Endothelial cell of umbilical vein (primary cell): Measurements from ENCODE around the gene MRPL50. TPM values are rescaled to one million over a fixed set of nuclear protein-coding genes. Genes with fewer than 3 reads are reported as not detected.

Source experiments
- BruUV-seq: library from RNA; stranded (reverse); fragments of 400-500 nt; replicated peaks from 2 replicates; lab custom pipeline; 2021; lab: Mats Ljungman, UMichigan
- CTCF ChIA-PET: fragments of 300-600, 350-600 bp; sonication (Branson Sonifier 250); formaldehyde crosslinking; loops from one replicate; lab custom pipeline; 2021; ENCODE audit warnings: antibody characterized with exemption, inconsistent platforms; lab: Charles Lee
- POLR2A ChIA-PET: fragments of 300-600, 350-600 bp; sonication (Branson Sonifier 250); formaldehyde crosslinking; loops from one replicate; lab custom pipeline; 2021; ENCODE audit warnings: antibody characterized with exemption, inconsistent platforms; lab: Charles Lee
- DNase-seq: peaks from one replicate; pipeline ENCODE4 v3.0.0-alpha.2; 2011; ENCODE audit warnings: low read depth, low spot score
- FAIRE-seq: peaks from 2 replicates; lab custom pipeline; 2011; peaks lifted over from hg19 to GRCh38; lab: Jason Lieb, UNC
- H2AFZ ChIP-seq: 2 replicates; pipeline ENCODE4 v1.6.0; 2012; ENCODE audit warnings: low read depth, low read length, control low read depth, inconsistent platforms
- H3K27ac ChIP-seq: 2 replicates; pipeline ENCODE4 v1.5.1; 2011; ENCODE audit warnings: low read depth, mild to moderate bottlenecking, control low read depth, low read length, moderate library complexity; ENCODE audit not compliant: insufficient read depth
- H3K27me3 ChIP-seq, 2 experiments: 2 replicates each; pipeline versions ENCODE4 v1.6.0 to v1.6.1; 2011; ENCODE audit warnings: low read length in 2 of 2, mixed read lengths in 1 of 2; ENCODE audit not compliant: control insufficient read depth in 2 of 2, insufficient read depth in 2 of 2
- H3K36me3 ChIP-seq, 2 experiments: 2 replicates in 1 of 2; 3 replicates in 1 of 2; pipeline ENCODE4 v1.5.1; 2011; ENCODE audit warnings: low read length in 2 of 2, mild to moderate bottlenecking in 1 of 2, moderate library complexity in 1 of 2; ENCODE audit not compliant: control insufficient read depth in 2 of 2, insufficient read depth in 2 of 2; ENCODE audit errors: extremely low read depth in 1 of 2
- H3K4me1 ChIP-seq: 3 replicates; pipeline ENCODE4 v1.5.1; 2011; ENCODE audit warnings: mild to moderate bottlenecking, low read length; ENCODE audit not compliant: control insufficient read depth, insufficient read depth; ENCODE audit errors: extremely low read depth
- H3K4me2 ChIP-seq: 2 replicates; pipeline ENCODE4 v1.6.1; 2011; ENCODE audit warnings: low read length, control low read depth, mixed read lengths; ENCODE audit not compliant: insufficient read depth
- H3K4me3 ChIP-seq, 3 experiments: fragments of 200-600 bp in 1 of 3; sonication (generic), shearing (Covaris generic) in 1 of 3; replicated peaks in 1 of 3; 2 replicates each; pipeline ENCODE4 v1.5.1; 2011 to 2016; ENCODE audit warnings: control low read depth in 3 of 3, low read length in 3 of 3, mild to moderate bottlenecking in 2 of 3, inconsistent platforms in 1 of 3, low read depth in 1 of 3, moderate library complexity in 1 of 3; ENCODE audit not compliant: insufficient read depth in 1 of 3
- H3K79me2 ChIP-seq: 2 replicates; pipeline ENCODE4 v1.6.0; 2012; ENCODE audit warnings: low read length, inconsistent platforms; ENCODE audit not compliant: control insufficient read depth, insufficient read depth
- H3K9ac ChIP-seq: replicated peaks from 2 replicates; pipeline ENCODE3; 2011; ENCODE audit warnings: low read length, control low read depth; ENCODE audit not compliant: insufficient read depth; ENCODE audit errors: extremely low read depth
- H3K9me1 ChIP-seq: replicated peaks from 3 replicates; pipeline ENCODE4 v1.6.0; 2011; ENCODE audit warnings: mild to moderate bottlenecking, low read length; ENCODE audit not compliant: control insufficient read depth, insufficient read depth; ENCODE audit errors: extremely low read depth
- H3K9me3 ChIP-seq: replicated peaks from 2 replicates; pipeline ENCODE4 v1.5.1; 2012; ENCODE audit warnings: low read length, inconsistent platforms; ENCODE audit not compliant: control insufficient read depth, insufficient read depth
- H4K20me1 ChIP-seq: replicated peaks from 2 replicates; pipeline ENCODE3; 2011; ENCODE audit warnings: mild to moderate bottlenecking, low read length; ENCODE audit not compliant: control insufficient read depth, insufficient read depth; ENCODE audit errors: extremely low read depth
- CTCF ChIP-seq, 2 donors: IDR thresholded peaks; 1 replicate in 1 of 2; 2 replicates in 1 of 2; pipeline ENCODE4 v1.5.1; 2011; ENCODE audit warnings: low read length in 2 of 2, mild to moderate bottlenecking in 2 of 2, moderate library complexity in 2 of 2, control low read depth in 1 of 2, inconsistent platforms in 1 of 2, low read depth in 1 of 2; ENCODE audit not compliant: insufficient read depth in 1 of 2; ENCODE audit errors: extremely low read depth in 1 of 2
- EZH2 ChIP-seq: IDR thresholded peaks from 2 replicates; pipeline ENCODE4 v1.6.1; 2012; ENCODE audit warnings: borderline replicate concordance, low read depth, mild to moderate bottlenecking, moderate library complexity, low read length, inconsistent platforms; ENCODE audit not compliant: severe bottlenecking
- FOS ChIP-seq: IDR thresholded peaks from 2 replicates; pipeline ENCODE4 v1.6.1; 2011; ENCODE audit warnings: mild to moderate bottlenecking, low read length, moderate library complexity, borderline replicate concordance; ENCODE audit not compliant: insufficient read depth
- GATA2 ChIP-seq: IDR thresholded peaks from 2 replicates; pipeline ENCODE4 v1.7.0; 2011; ENCODE audit warnings: low read depth, mild to moderate bottlenecking, moderate library complexity, mixed read lengths, low read length; ENCODE audit not compliant: insufficient read length, insufficient read depth
- JUN ChIP-seq: IDR thresholded peaks from 2 replicates; pipeline ENCODE4 v1.6.1; 2011; ENCODE audit warnings: borderline replicate concordance, low read depth; ENCODE audit not compliant: insufficient read length, insufficient read depth
- MAX ChIP-seq: IDR thresholded peaks from 2 replicates; pipeline ENCODE4 v1.6.1; 2011; ENCODE audit not compliant: insufficient read depth, insufficient read length
- MYC ChIP-seq: IDR thresholded peaks from one replicate; pipeline ENCODE4 v1.6.1; 2011; ENCODE audit warnings: mild to moderate bottlenecking, low read depth, low read length
- POLR2A ChIP-seq: IDR thresholded peaks from 2 replicates; pipeline ENCODE4 v1.6.1; 2012; ENCODE audit warnings: low read depth, mild to moderate bottlenecking, control low read depth, low read length
- POLR2AphosphoS5 ChIP-seq: IDR thresholded peaks from 2 replicates; pipeline ENCODE4 v1.6.1; 2012; ENCODE audit warnings: low read depth, mild to moderate bottlenecking, control low read depth, low read length, moderate library complexity; ENCODE audit not compliant: insufficient read depth
- dilution Hi-C: fragments of 300-500 bp; cut with MboI; formaldehyde crosslinking; loops from one replicate; pipeline ENCODE4 v1.15.0; 2019; ENCODE audit warnings: low sequenced_read_pairs; ENCODE audit not compliant: extremely low pct_ligation_motif_present
- intact Hi-C: fragments of 100-400 bp; cut with micrococcal nuclease; formaldehyde crosslinking; loops from one replicate; pipeline ENCODE4 v1.10.0; 2022
- polyA plus RNA-seq, 4 experiments: library from polyadenylated mRNA; depleted of rRNA in 3 of 4; stranded (reverse) in 3 of 4; unstranded in 1 of 4; fragments of >200 nt; gene quantifications; 2 replicates each; pipeline versions ENCODE4 v1.2.1 to v1.2.3, GENCODE V29; 2011 to 2012; ENCODE audit warnings: missing spikeins in 1 of 4
- total RNA-seq: library from RNA; stranded (reverse); gene quantifications from 2 replicates; pipeline ENCODE4 v1.2.3, GENCODE V29; 2021

MRPL50 gene
- total and polyA plus RNA-seq, 2 donors (not counting 3 experiments of a cell fraction or from before 2014, with no cell fraction given), result 5.7 to 9.7 TPM

GRCh38 chr9:101414839-101415238, 16.4 kb upstream of the MRPL50 start:
- BruUV-seq, result no TSS peak
- H3K9me1 ChIP-seq, result no peaks in the 10 kb centered on the region
- H2AFZ ChIP-seq, result no peak overlapping the region
- CTCF ChIA-PET, result no interaction called here
- POLR2A ChIA-PET, result no interaction called here
- DNase-seq (no peak), FAIRE-seq (no peak)
- H3K4me1 ChIP-seq, result no peaks in the 10 kb centered on the region
- intact Hi-C loops (no loop called here), dilution Hi-C loops (no loop called here)
- no peaks in the 10 kb centered on the region for H4K20me1 ChIP-seq
- TF ChIP-seq POLR2A (no peak), MYC (no peak), EZH2 (no peak), CTCF (IDR thresholded peaks at IDR 0.05; ENCODE audit: extremely low read depth in 1 of 2, insufficient read depth in 1 of 2, low read depth in 1 of 2, low read length in 2 of 2) (no peak), FOS (no peak), JUN (no peak), MAX (no peak), GATA2 (no peak), POLR2AphosphoS5 (no peak)
- H3K9ac ChIP-seq, result no peak overlapping the region
- H3K4me3 ChIP-seq, result no peak overlapping the region
- no peaks in the 10 kb centered on the region for H3K79me2 ChIP-seq
- no peaks in the 10 kb centered on the region for H3K27me3 ChIP-seq
- peaks cover 9% of the 10 kb centered on the region for H3K9me3 ChIP-seq
- H3K4me2 ChIP-seq, result no peak overlapping the region
- no peak overlapping the region for H3K27ac ChIP-seq
- no peaks in the 10 kb centered on the region for H3K36me3 ChIP-seq
